Suprapubic skin (tissue), 3 donors: ENCODE data around the gene DIPK1A.

Experiments
- CTCF ChIP-seq, 2 donors: fragments of 200-600 bp in 1 of 2; fragments of 450-650 bp in 1 of 2; sonication (generic) in 1 of 2; IDR thresholded peaks; one replicate each; pipeline ENCODE4 v1.5.1; 2016 to 2019; ENCODE audit warnings: antibody characterized with exemption in 2 of 2, mild to moderate bottlenecking in 1 of 2, moderate library complexity in 1 of 2
- POLR2AphosphoS5 ChIP-seq, 3 donors: sonication (generic); formaldehyde crosslinking; IDR thresholded peaks; one replicate each; pipeline ENCODE4 v1.6.1; 2017; ENCODE audit warnings: antibody characterized with exemption in 3 of 3

- TF ChIP-seq POLR2AphosphoS5 (IDR thresholded peaks at IDR 0.05) (no peak), CTCF (IDR thresholded peaks at IDR 0.05) (no peak)
Observed at GRCh38 chr1:92980732-92981647, 19.7 kb upstream of the DIPK1A start.
